Activated CD4-positive, CD25-positive, alpha-beta regulatory T cell (primary cell): ENCODE data around the gene TMEM244.
"Not testable (repeated sequence)": the region's sequence is repeated elsewhere in the genome, so short reads cannot be mapped to it uniquely, and the experiment has no call there.

Experiments
- DNase-seq, 4 experiments: peaks; one replicate each; lab custom pipeline; 2025; lab: John Stamatoyannopoulos, UW

TMEM244 gene

DNA sequence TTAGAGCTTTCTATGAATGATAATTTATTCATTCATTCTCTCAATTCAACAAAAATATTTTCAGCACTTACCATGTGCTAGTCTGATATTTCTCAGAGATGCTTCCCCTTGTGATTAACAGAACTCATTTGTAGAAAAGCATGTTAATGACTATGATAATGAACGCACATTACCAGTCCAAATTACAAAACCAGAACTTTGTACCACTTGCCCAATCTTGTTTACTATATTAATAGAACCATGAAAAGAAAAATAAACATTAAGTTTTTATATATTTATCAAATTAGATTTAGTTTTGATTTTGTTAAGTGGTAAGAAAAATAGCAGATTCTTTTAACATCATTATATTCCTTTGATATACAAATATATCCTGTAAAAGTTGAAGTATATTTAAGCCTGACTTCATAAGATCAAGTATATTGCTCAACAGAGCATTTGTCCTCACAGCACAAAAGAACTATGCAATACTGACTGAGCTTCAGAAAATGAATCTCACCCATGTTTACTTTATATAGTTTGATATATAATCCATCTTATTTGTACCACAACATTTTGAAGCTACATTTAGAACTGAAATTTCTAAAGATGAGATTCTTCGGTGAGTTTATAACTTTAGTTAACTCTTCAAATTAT lies 48.9 kb downstream of the TMEM244 start:
- DNase-seq: no peak

DNA sequence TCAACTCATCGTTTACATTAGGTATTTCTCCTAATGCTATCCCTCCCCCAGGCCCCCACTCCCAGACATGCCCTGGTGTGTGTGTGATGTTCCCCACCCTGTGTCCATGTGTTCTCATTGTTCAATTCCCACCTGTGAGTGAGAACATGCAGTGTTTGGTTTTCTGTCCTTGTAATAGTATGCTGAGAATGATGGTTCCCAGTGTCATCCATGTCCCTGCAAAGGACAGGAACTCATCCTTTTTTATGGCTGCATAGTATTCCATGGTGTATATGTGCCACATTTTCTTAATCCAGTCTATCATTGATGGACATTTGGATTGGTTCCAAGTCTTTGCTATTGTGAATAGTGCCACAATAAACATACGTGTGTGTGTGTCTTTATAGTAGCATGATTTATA lies 54.0 kb downstream of the TMEM244 start:
- DNase-seq: not testable (repeated sequence)

- DNase-seq: not testable (repeated sequence)
These were observed 58.2 kb downstream of the TMEM244 start for GRCh38 chr6:129802920-129803319.

DNA sequence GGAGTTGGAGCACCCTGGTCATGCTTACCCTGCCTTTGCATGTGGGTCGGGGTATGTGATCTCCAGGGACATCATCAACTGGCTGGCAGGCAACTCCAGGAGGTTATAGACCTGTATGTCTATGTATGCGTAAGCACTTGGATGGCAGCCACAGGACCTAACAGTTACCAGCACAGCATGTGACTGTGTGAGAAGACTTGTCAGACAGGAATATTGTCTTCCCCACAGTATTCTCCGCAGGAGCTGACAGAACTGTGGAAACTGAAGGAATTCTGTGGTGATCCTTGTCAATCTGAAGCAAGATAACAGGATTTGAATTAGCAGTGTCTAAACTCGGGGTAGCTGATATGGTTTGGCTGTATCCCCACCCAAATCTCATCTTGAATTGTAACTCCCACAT lies 59.2 kb downstream of the TMEM244 start:
- no peak for DNase-seq

- DNase-seq: no peak
These were observed 65.9 kb downstream of the TMEM244 start for GRCh38 chr6:129795261-129795660.

GRCh38 chr6:129793447-129793846 lies 67.7 kb downstream of the TMEM244 start:
- DNase-seq: no peak

DNA sequence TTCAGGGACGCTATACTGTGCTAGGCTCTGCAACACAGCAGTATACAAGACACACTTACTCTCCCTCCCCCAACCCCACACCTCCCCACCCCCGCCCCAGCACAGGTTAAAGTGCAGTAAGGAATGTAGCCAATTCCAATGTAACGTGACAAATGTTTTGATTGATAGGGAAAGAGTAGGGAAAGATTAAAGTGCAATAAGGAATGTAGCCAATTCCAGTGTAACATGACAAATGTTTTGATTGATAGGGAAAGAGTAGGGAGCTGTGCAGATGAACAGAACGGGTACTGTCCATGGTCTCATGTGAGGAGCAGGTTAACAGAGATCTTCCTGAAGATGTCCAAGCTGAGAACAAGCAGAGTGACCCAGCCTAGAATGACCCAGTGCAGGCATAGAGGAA lies 69.1 kb downstream of the TMEM244 start:
- no peak for DNase-seq

DNA sequence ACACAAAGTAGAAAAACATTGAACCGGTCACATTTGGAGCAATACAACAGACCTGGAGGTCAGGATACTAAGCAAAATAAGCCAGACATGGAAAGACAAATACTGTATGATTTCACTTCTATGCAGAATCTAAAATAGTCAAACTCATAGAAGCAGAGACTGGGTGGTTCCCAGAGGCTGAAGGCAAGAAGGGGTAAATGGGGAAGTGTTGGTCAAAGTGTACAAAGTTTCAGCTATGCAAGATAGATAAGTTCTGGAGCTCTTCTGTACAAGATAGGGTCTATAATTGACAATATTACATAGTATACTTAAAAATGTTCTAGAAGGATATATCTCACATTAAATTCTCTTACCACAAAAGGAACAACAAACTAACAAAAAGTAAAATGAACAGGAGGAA lies 70.3 kb downstream of the TMEM244 start:
- no peak for DNase-seq

DNA sequence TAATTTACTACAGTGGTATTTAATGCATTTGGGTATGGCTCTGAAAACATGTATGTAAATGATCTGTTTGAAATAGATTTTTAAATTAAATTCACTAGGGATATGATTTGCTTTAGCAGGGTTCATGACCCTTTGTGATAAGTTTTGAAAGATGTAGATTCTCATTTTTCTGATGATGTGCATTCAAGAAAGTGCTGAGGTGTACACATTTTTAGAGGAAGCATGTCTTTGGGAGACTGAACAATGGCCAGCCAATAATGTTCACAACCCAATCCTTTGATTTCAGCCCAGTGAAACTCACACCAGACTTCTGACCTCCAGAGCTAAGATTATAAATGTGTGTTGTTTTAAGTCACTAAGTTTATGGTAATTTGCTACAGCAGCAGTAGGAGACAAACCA lies 71.1 kb downstream of the TMEM244 start:
- no peak for DNase-seq

DNA sequence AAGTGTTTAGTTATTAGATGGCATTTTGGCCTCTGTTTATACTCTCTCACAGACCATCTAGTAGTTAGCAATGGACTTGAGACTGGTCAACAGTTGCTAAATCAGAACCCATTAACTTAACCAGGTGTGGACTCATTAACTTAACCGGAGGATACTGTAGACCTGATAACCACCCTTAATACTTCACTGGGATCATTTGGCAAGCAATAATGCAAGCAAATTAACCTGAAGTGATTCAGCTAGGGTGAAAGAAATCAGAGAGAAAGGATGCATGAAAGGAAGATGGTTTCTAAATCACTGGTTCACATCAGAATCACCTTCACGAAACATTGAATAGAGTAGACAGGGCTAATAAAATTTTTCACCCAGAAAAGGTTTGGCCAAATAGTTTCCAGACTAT lies 73.3 kb downstream of the TMEM244 start:
- no peak for DNase-seq

DNA sequence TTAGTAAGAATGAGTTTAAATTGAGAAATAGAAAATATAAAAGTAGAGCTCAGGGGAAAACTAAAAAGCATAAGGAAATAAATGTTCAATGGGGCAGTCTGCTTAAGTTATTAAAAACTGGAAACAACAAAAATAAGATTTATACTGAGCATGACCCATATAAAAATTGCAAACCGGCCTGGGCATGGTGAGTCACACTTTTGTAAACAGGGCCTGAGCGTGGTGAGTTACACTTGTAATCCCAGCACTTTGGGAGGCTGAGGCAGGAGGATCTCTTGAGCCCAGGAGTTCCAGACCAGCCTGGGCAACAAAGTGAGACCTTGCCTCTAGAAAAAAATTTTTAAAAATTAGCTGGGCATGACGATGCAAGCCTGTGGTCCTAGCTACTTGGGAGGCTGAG lies 74.6 kb downstream of the TMEM244 start:
- no peak for DNase-seq

- no peak for DNase-seq
These were observed 75.4 kb downstream of the TMEM244 start for GRCh38 chr6:129785756-129786135.

DNA sequence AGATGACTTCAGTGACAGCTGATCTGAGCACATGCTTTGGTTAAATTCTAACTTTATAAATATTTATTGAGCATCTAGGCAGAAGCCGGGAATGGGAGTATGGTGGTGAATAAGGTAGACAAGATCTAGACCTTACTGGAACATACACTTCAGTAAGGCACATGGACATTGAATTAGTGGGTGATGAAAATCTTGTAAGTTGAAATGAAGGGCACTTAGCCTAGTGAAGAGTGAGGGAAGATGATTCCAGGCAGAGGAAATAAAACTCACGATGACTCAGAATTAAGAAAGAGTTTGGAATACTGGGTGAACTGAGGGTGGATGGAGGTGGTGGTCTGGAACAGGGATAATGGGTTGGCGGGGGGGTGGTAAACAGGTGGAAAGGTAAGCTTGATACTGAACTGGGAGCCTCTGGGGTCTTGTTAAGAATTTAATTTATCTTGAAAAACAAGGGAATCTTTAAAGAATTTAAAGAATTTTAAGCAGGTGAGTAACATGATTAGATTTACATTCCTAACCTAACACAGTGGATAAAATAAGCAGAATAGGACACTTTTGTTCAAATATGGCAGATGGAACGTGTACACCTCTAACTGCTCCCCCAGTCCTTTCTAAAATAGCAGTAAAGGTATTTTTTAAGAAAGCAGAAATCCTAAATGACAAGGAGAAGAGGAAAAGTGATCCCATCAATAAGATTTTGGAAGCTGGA lies 75.9 kb downstream of the TMEM244 start:
- no peak for DNase-seq
